Mucosa of descending colon (tissue), 3 donors: Measurements from ENCODE around the gene NINL. TPM values are rescaled to one million over a fixed set of nuclear protein-coding genes. Genes with fewer than 3 reads are reported as not detected.
"Not testable (repeated sequence)": the region's sequence is repeated elsewhere in the genome, so short reads cannot be mapped to it uniquely, and the experiment has no call there.

Source experiments
- ATAC-seq: fragments of 200-7000 bp; cut with Tn5 transposase; one replicate; pipeline ENCODE4 v1.9.1; 2020; ENCODE audit warnings: mild to moderate bottlenecking, moderate library complexity
- DNase-seq, 3 donors: peaks; one replicate each; pipeline ENCODE4 v3.0.0-alpha.2; 2020
- H3K36me3 ChIP-seq: fragments of 200-600 bp; one replicate; pipeline ENCODE4 v1.8.0; 2021; ENCODE audit warnings: low read depth, mild to moderate bottlenecking
- H3K4me1 ChIP-seq: fragments of 200-600 bp; one replicate; pipeline ENCODE4 v1.8.0; 2021; ENCODE audit warnings: low read depth, mild to moderate bottlenecking
- H3K4me3 ChIP-seq: fragments of 200-600 bp; one replicate; pipeline ENCODE4 v1.8.0; 2021; ENCODE audit warnings: mild to moderate bottlenecking
- H3K9me3 ChIP-seq: fragments of 200-600 bp; one replicate; pipeline ENCODE4 v1.8.0; 2021; ENCODE audit warnings: mild to moderate bottlenecking
- intact Hi-C, 2 donors: fragments of 100-400 bp; cut with DNase I in 1 of 2; cut with micrococcal nuclease in 1 of 2; formaldehyde crosslinking; loops; one replicate each; pipeline versions ENCODE4 v1.11.0 to v1.11.1; 2022; cut with DNase I, micrococcal nuclease
- total RNA-seq, 3 donors: library from RNA; stranded (reverse); fragmentation: NEBNext Ultra II Directional in 2 of 3; extraction: Animal tissue kit (Norgen Biotek cat#: 25700) in 2 of 3; gene quantifications; one replicate each; pipeline versions ENCODE4 v1.2.1 to v1.2.4, GENCODE V29; 2021 to 2023
- TF ChIP-seq, protein P1 (sequence below): fragments of 200-600 bp; IDR thresholded peaks from one replicate; pipeline ENCODE4 v1.8.0; 2022; ENCODE audit warnings: antibody characterized with exemption, mild to moderate bottlenecking
- donor health status: DM: no; HTN: no; CAD: no; lungs with moderate emphysema.
- donor health status: DM: no; HTN: no; CAD: no.
- donor health status: DM: no; HTN: yes; CAD: no.

NINL gene
- total RNA-seq, 3 donors from 2014 or later, result 1.8 to 15.1 (median 3.3) TPM

DNA sequence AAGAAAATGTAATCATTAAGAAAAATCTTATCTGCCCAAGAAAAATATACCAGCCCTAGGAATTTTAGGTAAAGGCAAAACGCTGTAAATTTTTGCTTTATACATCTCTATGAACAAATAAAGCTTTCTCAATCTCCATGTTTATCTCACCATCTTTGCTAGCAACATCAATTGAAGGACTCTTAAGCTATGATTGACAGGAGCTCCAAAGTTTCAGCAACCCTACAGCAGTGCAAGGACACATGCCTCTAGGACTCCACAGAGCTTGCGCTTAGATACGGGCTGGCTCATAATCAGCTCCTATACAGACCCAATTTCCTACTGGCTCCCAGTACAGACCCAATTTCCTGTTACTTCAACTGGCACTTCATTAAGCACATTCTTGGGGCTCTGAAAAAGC, 34.2 kb upstream of the NINL start:
- no peaks in the 10 kb centered on the region for H3K9me3 ChIP-seq
- H3K36me3 ChIP-seq, result no peaks in the 10 kb centered on the region
- H3K4me1 ChIP-seq, result peaks cover 7% of the 10 kb centered on the region
- ATAC-seq (no peak), DNase-seq (no peak)
- intact Hi-C loops, result no loop called here
- TF ChIP-seq, protein P1, sequence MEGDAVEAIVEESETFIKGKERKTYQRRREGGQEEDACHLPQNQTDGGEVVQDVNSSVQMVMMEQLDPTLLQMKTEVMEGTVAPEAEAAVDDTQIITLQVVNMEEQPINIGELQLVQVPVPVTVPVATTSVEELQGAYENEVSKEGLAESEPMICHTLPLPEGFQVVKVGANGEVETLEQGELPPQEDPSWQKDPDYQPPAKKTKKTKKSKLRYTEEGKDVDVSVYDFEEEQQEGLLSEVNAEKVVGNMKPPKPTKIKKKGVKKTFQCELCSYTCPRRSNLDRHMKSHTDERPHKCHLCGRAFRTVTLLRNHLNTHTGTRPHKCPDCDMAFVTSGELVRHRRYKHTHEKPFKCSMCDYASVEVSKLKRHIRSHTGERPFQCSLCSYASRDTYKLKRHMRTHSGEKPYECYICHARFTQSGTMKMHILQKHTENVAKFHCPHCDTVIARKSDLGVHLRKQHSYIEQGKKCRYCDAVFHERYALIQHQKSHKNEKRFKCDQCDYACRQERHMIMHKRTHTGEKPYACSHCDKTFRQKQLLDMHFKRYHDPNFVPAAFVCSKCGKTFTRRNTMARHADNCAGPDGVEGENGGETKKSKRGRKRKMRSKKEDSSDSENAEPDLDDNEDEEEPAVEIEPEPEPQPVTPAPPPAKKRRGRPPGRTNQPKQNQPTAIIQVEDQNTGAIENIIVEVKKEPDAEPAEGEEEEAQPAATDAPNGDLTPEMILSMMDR, result no peak
- H3K4me3 ChIP-seq, result no peak overlapping the region

DNA sequence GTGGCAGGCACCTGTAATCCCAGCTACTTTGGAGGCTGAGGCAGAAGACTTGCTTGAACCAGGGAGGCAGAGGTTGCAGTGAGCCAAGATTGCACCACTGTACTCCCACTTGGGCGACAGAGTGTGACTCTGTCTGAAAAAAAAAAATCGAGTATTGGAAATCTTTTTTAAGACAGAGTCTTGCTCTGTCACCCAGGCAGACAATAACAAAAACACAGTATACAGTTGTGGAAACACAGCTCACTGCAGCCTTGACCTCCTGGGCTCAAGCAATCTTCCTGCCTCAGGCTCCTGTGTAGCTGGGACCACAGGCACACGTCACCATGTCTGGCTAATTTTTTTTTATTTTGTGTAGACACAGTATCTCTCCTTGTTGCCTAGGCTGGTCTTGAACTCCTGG, 23.4 kb upstream of the NINL start:
- H3K36me3 ChIP-seq, result no peaks in the 10 kb centered on the region
- no peaks in the 10 kb centered on the region for H3K9me3 ChIP-seq
- intact Hi-C loops, result no loop called here
- H3K4me3 ChIP-seq, result no peak overlapping the region
- no peak for ATAC-seq
- no peak for DNase-seq
- no peaks in the 10 kb centered on the region for H3K4me1 ChIP-seq
- TF ChIP-seq, protein P1, result no peak

DNA sequence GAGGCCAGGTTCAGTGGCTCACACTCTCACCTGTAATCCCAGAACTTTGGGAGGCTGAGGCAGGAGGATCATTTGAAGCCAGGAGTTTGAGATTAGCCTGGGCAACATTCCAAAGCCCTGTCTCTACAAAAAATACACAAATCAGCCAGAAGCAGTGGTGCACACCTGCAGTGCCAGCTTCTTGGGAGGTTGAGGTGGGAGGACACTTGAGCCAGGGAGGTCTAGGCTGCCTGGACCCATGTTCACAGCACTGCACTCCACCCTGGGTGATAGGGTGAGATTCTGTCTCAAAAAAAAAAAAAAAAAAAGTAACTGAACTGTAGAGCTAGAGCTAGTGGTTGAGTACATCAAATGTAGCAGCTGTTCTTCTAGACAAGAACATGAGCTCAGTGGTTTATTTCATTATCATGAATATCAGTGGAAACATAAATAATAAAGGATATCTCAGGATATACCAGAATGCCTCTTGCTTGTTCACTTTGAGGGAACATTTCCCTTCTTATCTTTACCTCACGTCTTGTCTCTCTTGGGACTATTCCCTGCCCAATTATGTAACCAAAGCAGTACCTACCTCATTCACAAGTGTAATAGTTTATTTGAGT, 20.9 kb upstream of the NINL start:
- TF ChIP-seq, protein P1, result no peak
- no peak for ATAC-seq
- H3K4me1 ChIP-seq, result no peaks in the 10 kb centered on the region
- no peak overlapping the region for H3K4me3 ChIP-seq
- no peaks in the 10 kb centered on the region for H3K36me3 ChIP-seq
- DNase-seq, result no peak
- no peaks in the 10 kb centered on the region for H3K9me3 ChIP-seq
- intact Hi-C loops, result no loop called here

DNA sequence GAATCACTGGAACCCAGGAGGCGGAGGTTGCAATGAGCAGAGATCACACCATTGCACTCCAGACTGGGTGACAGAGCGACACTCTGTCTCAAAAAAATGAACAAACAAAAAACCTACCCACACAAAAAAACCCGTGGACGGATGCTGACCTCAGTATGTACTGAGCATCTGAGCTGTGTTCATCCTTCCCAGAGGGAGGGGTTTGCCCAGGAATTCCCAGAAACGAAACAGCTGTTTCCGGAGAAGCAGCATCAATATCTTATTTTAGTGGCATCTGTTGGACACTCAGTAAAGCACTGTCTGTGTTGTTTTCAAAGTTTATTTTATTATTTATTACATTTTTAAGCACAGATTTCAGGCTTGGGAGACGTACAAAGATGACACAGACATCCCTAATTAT, 19.8 kb upstream of the NINL start:
- no peak overlapping the region for H3K4me3 ChIP-seq
- DNase-seq (no peak), ATAC-seq (no peak)
- TF ChIP-seq, protein P1, result no peak
- no peaks in the 10 kb centered on the region for H3K36me3 ChIP-seq
- intact Hi-C loops, result no loop called here
- H3K4me1 ChIP-seq, result no peaks in the 10 kb centered on the region
- no peaks in the 10 kb centered on the region for H3K9me3 ChIP-seq

DNA sequence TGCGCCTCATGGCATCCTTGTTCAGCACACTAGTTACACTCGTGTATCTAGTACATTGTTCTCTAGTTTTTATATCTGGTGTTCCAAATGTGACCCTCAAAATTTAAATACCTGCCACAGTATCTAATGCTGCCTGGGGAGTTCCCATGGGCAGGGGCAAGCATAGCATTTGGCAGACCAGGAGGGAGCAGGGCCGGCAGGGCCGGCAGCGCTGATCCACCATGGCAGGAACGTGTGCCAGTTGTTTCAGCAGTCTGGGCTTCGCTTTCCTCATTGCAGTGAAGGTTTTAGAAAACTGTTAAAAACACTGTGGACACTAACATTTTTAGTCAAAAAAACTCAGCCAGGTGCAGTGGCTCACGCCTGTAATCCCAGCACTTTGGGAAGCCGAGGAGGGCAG, 19.3 kb upstream of the NINL start:
- intact Hi-C loops, result no loop called here
- H3K36me3 ChIP-seq, result no peaks in the 10 kb centered on the region
- no peaks in the 10 kb centered on the region for H3K4me1 ChIP-seq
- no peak overlapping the region for H3K4me3 ChIP-seq
- DNase-seq, result no peak
- no peak for ATAC-seq
- TF ChIP-seq, protein P1, result no peak
- no peaks in the 10 kb centered on the region for H3K9me3 ChIP-seq

DNA sequence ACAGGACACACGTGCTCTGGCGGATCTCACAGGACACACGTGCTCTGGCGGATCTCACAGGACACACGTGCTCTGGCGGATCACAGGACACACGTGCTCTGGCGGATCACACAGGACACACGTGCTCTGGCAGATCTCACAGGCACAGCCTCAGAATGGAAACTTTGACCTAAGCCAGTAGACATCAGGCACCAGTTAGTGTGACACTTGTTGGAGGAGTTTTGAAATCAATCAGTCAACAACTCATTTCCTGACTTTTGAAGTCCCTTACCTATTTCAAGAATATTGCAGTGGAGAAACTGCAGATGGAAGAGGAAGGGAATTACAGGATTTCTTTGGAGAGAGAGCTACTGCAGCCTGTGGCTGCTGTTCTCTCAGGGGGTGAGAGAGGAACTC, 17.6 kb upstream of the NINL start:
- not testable (repeated sequence) for ATAC-seq, H3K36me3 ChIP-seq

DNA sequence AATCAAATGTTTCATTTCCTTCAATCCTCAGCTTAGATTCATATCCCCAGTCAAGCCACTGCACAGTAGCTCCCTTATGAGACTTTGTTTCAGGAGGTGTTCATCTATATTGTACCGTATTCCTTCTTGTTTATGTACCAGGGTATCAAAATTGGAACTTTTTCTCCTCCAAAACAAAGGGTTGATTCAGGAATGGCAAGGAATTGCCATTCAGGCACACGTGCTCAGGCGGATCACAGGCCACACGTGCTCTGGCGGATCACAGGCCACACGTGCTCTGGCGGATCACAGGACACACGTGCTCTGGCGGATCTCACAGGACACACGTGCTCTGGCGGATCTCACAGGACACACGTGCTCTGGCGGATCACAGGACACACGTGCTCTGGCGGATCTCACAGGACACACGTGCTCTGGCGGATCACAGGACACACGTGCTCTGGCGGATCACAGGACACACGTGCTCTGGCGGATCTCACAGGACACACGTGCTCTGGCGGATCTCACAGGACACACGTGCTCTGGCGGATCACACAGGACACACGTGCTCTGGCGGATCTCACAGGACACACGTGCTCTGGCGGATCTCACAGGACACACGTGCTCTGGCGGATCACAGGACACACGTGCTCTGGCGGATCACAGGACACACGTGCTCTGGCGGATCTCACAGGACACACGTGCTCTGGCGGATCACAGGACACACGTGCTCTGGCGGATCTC, 17.0 kb upstream of the NINL start:
- DNase-seq, H3K4me1 ChIP-seq, H3K4me3 ChIP-seq, ATAC-seq, H3K36me3 ChIP-seq, H3K9me3 ChIP-seq, intact Hi-C loops: not testable (repeated sequence)

More for the DNA sequence above, 17.6 kb upstream of the NINL start:
- DNase-seq, H3K4me1 ChIP-seq, H3K4me3 ChIP-seq, H3K9me3 ChIP-seq, intact Hi-C loops: not testable (repeated sequence)
